Measurements from ENCODE around the gene DRD1.
A peak's percentile ranks its signal among the peaks of the same experiment; 100 is the strongest.
"Not testable (repeated sequence)": the region's sequence is repeated elsewhere in the genome, so short reads cannot be mapped to it uniquely, and the experiment has no call there.

The DRD1 gene

DNA sequence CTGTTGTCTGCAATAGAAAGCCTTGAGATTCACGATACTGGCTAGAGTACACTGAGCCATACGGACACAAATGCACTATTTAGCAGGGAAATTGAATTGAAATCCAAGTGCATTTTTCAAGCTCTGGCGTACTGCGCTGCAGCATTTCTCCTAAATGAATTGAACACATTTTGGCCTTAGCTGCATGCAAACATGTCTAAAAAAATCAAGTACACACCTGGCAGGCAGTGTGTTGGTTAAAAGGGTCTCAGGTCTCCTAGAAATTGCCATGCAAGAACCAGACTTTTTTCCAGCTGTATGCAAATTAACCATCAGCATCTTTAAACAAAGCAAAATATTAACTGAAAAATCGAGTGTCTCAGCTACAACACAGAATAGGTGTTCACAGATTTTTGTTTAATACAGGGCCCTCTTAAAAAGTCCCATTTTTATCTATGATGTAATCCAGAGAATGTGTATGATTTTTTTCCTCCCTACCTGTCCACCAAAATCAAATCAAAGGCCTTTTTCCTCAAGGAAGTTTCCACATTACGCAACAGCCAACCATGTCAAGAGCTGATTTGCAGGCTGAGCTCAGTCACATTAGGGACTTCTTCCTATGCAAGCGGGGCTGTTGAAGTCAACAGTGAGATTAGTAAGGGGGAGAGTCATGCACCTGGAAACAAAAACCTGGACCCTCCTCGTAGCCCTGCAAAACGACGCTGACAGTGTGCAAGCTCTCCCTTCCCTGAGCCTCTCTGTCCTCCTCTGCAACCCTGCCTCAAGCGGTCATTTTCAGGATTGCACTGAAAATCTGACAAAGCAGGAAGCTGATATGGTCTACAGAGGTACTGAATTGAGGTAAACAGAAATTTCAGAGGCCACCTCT is 20.3 kb upstream of the DRD1 start:
- Histone ChIP-seq H4K20me1 (no peaks in the 10 kb centered on the region), H3K4me2 (no peak overlapping the region)

DNA sequence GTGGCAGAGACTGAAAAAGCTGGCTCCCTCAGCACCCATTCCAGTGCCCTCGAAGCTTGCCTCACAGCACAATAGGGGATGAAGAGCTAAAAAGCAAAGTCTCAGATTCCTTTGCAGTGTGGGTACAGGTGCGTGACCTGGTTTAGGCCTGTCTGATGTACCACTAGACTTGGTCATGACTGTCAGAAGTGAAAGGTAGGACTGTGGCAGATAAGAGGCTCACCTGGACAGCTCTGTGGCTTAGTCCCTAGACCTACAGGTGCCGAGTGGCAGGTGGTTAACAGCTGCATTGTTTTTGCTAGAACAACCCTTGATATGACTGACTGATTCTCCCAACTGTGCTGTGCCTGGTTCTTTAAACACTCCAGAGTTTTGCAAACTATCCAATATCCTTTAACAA is 19.7 kb upstream of the DRD1 start:
- no peak overlapping the region for H3K9ac ChIP-seq
- H3K27ac ChIP-seq = no peak overlapping the region
- TF ChIP-seq Cebpa-rat (IDR thresholded peaks at IDR 0.05) = no peak
- no peaks in the 10 kb centered on the region for H3K27me3 ChIP-seq
- H3K4me1 ChIP-seq = 0 out of 20 replicates have a peak, but pooled peaks cover 0 to 5% (median 0%) of the 10 kb centered on the region in 10 experiments
- H3K9me3 ChIP-seq (replicated peaks in 1 of 11) = no peaks in the 10 kb centered on the region
- no peak overlapping the region for H3K4me2 ChIP-seq
- H4K20me1 ChIP-seq = no peaks in the 10 kb centered on the region
- H3K4me3 ChIP-seq = no peak overlapping the region
- H3K36me3 ChIP-seq = no peaks in the 10 kb centered on the region

More for the DNA sequence above, 20.3 kb upstream of the DRD1 start:
- Histone ChIP-seq H3K9me3 (replicated peaks in 1 of 11) (no peaks in the 10 kb centered on the region), H3K27ac (no peak overlapping the region), H3K27me3 (no peaks in the 10 kb centered on the region), H3K36me3 (no peaks in the 10 kb centered on the region), H3K4me1 (0 out of 20 replicates have a peak, but pooled peaks cover 0 to 5% (median 0%) of the 10 kb centered on the region in 10 experiments), H3K4me3 (no peak overlapping the region), H3K9ac (no peak overlapping the region)
- peak in 3 of 11 experiments; percentile 32 to 43 (median 37); a peak in 3 of 22 replicates for TF ChIP-seq Cebpa-rat (IDR thresholded peaks at IDR 0.05)

GRCh38 chr5:175461370-175461769 is 17.4 kb upstream of the DRD1 start:
- Histone ChIP-seq H3K4me3 (no peak overlapping the region), H4K20me1 (no peaks in the 10 kb centered on the region), H3K9me3 (replicated peaks in 1 of 11) (no peaks in the 10 kb centered on the region), H3K4me1 (peaks cover 0 to 6% (median 0%) of the 10 kb centered on the region in 10 experiments; a peak in 2 of 20 replicates), H3K27me3 (no peaks in the 10 kb centered on the region), H3K4me2 (no peak overlapping the region), H3K27ac (no peak overlapping the region), H3K9ac (no peak overlapping the region), H3K36me3 (no peaks in the 10 kb centered on the region)
- no peak for TF ChIP-seq Cebpa-rat (IDR thresholded peaks at IDR 0.05)

DNA sequence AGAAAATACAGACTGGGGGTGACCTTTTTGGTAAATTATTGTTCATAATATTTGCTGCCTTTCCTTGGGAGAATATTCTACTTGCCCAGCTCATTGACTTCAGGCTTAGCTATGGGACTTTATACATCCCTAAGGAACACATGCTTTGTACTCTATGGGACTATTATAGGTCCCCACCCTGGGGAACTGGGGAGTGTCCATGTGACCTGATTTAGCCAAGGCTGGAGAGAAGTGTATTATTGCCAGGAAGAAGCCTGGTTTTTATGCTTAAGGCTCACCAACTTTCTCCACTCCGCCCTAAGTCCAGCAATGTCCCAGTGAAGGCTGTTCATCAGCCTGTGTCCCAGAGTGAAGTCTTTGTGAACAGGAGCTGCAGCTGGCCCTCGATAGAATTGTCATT is 16.6 kb upstream of the DRD1 start:
- H3K36me3 ChIP-seq = no peaks in the 10 kb centered on the region
- H4K20me1 ChIP-seq = no peaks in the 10 kb centered on the region
- peaks cover 0 to 14% (median 2%) of the 10 kb centered on the region in 10 experiments; a peak in 6 of 20 replicates for H3K4me1 ChIP-seq
- no peaks in the 10 kb centered on the region for H3K9me3 ChIP-seq (replicated peaks in 1 of 11)
- H3K9ac ChIP-seq = no peak overlapping the region
- TF ChIP-seq Cebpa-rat (IDR thresholded peaks at IDR 0.05) = no peak
- H3K27ac ChIP-seq = no peak overlapping the region
- no peak overlapping the region for H3K4me3 ChIP-seq
- H3K27me3 ChIP-seq = no peaks in the 10 kb centered on the region
- no peak overlapping the region for H3K4me2 ChIP-seq

DNA sequence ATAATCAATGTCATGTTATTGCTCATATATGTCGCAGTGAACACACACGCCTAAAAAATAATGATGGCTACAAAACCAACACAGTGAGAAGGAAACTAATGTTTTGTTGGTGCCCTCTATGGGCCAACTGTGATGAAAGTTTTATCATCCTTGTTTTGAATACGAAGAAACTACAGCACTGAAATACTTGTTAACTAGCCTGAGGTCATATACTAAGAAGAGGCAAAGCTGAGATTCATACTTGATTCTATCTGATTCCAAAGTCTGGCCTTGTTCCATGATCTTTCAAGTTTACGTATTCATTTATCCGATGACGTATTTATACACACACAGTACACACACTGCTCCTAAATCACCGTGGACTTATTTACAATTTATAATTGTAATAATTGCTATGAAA is 16.1 kb upstream of the DRD1 start:
- Histone ChIP-seq H3K36me3 (no peaks in the 10 kb centered on the region), H3K9me3 (replicated peaks in 1 of 11) (no peaks in the 10 kb centered on the region), H3K9ac (no peak overlapping the region), H3K4me3 (no peak overlapping the region), H3K4me1 (peaks cover 0 to 18% (median 2%) of the 10 kb centered on the region in 10 experiments; a peak in 6 of 20 replicates), H3K4me2 (no peak overlapping the region), H4K20me1 (no peaks in the 10 kb centered on the region), H3K27me3 (no peaks in the 10 kb centered on the region), H3K27ac (no peak overlapping the region)
- no peak for TF ChIP-seq Cebpa-rat (IDR thresholded peaks at IDR 0.05)

DNA sequence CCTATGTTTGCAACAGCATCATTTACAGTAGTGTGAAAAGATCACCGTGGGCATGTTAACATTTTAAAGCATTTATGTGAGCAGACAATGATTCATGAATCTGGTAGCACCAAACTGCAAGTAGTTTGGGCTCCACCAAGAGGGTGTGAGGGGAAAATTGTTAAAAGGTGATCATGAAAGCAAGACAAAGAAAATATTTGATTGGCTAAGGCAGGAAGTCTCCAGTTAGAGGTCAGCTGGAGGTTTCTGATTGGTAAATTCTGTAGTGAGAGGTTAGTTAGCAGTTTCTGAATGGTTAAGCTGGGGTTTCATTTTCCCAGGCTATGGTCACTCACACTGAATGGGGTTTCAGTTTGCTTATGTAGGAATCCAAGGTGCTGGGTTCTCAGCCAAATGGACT is 13.5 kb upstream of the DRD1 start:
- Histone ChIP-seq H3K27ac (no peak overlapping the region), H3K36me3 (no peaks in the 10 kb centered on the region), H4K20me1 (no peaks in the 10 kb centered on the region), H3K9ac (no peak overlapping the region), H3K27me3 (no peaks in the 10 kb centered on the region), H3K4me3 (no peak overlapping the region), H3K4me1 (peaks cover 0 to 19% (median 2%) of the 10 kb centered on the region in 10 experiments; a peak in 6 of 20 replicates), H3K4me2 (no peak overlapping the region), H3K9me3 (replicated peaks in 1 of 11) (no peaks in the 10 kb centered on the region)
- TF ChIP-seq Cebpa-rat (IDR thresholded peaks at IDR 0.05) = no peak

DNA sequence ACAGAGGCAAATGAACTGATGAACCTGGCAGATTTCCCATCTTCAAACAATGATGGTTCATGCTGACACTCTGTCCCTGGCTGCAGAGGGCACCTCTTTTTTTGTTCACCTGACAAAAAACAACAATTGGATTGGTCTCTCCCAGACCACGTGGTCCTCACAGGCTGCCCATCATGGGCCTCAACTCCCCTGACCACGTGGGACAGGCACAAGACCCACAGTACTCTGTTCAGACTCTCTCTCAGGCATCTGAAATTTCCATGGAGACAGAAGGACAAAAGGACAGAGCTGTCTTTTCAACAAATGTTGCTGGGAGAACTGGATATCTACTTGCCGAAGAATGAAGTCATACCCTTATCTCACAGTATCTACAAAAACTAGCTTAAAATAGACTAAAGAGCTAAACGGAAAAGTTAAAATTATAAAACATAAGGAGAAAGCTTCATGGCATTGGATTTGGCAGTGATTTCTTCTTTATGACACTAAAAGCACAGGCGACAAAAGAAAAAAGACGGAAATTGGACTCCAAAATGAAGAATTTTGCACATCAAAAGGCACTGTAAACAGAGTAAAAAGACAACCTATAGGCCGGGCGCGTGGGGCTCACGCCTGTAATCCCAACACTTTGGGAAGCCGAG is 12.2 kb upstream of the DRD1 start:
- TF ChIP-seq Cebpa-rat (IDR thresholded peaks at IDR 0.05) = no peak
- Histone ChIP-seq H3K9me3 (replicated peaks in 1 of 11) (no peaks in the 10 kb centered on the region), H4K20me1 (no peaks in the 10 kb centered on the region), H3K36me3 (no peaks in the 10 kb centered on the region), H3K27me3 (no peaks in the 10 kb centered on the region), H3K4me3 (no peak overlapping the region), H3K27ac (no peak overlapping the region), H3K9ac (no peak overlapping the region), H3K4me2 (peak overlapping the region in 4 of 11 experiments; percentile 15 to 38 (median 30); a peak in 8 of 22 replicates), H3K4me1 (peaks cover 0 to 19% (median 2%) of the 10 kb centered on the region in 10 experiments; a peak in 6 of 20 replicates)

- H3K9me3 ChIP-seq (replicated peaks in 1 of 11); H3K27ac ChIP-seq; H3K9ac ChIP-seq; H3K4me2 ChIP-seq; H3K36me3 ChIP-seq; H4K20me1 ChIP-seq; H3K27me3 ChIP-seq; H3K4me3 ChIP-seq: not testable (repeated sequence)
- peaks cover 0 to 19% (median 2%) of the 10 kb centered on the region in 10 experiments; a peak in 6 of 20 replicates for H3K4me1 ChIP-seq
These were observed 10.4 kb upstream of the DRD1 start for GRCh38 chr5:175454338-175454737.

DNA sequence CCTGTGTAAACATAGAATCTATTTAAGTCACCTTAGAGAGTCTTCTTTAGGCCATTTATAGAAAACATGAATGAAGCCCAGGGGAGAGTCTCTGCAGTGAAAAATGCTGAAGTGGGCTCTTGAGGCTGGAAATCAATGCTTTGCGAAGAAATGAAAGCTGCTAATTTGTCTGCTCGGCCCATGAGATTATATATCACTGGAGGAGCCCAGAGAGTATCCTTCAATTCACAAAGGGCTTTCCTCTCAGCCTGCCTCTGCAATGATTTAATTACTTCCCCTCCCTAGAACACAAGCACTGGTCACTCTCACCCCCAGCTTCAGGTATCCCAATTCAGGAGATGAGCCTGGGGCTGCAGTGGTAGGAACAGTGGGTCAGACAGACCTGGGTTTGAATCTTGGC is 8.2 kb upstream of the DRD1 start:
- Histone ChIP-seq H3K27ac (no peak overlapping the region), H3K9ac (no peak overlapping the region), H3K36me3 (no peaks in the 10 kb centered on the region), H3K4me3 (no peak overlapping the region), H3K4me1 (peaks cover 0 to 18% (median 2%) of the 10 kb centered on the region in 10 experiments; a peak in 6 of 20 replicates), H3K4me2 (no peak overlapping the region), H4K20me1 (no peaks in the 10 kb centered on the region), H3K27me3 (no peaks in the 10 kb centered on the region), H3K9me3 (replicated peaks in 1 of 11) (no peaks in the 10 kb centered on the region)
- TF ChIP-seq Cebpa-rat (IDR thresholded peaks at IDR 0.05) = no peak
